ENCODE results near the gene SLC17A9.

The SLC17A9 gene

DNA sequence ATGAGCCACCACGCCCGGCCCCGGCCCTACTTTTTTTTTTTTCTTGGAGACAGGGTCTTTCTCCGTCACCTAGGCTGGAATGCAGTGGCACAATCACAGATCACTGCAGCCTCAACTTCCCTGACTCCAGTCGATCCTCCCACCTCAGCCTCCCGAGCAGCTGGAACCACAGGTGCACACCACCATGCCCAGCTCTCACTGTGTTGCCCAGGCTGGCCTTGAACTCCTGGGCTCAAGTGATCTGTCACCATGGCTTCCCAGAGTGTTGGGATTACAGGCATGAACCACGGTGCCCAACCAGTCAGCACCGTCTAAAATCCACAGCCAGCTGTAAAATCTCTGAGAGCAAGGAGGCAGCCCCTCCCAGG, 17.4 kb downstream of the SLC17A9 start:
- no peak for DNase-seq

GRCh38 chr20:62970307-62971210, 18.1 kb downstream of the SLC17A9 start:
- DNase-seq, result no peak

DNA sequence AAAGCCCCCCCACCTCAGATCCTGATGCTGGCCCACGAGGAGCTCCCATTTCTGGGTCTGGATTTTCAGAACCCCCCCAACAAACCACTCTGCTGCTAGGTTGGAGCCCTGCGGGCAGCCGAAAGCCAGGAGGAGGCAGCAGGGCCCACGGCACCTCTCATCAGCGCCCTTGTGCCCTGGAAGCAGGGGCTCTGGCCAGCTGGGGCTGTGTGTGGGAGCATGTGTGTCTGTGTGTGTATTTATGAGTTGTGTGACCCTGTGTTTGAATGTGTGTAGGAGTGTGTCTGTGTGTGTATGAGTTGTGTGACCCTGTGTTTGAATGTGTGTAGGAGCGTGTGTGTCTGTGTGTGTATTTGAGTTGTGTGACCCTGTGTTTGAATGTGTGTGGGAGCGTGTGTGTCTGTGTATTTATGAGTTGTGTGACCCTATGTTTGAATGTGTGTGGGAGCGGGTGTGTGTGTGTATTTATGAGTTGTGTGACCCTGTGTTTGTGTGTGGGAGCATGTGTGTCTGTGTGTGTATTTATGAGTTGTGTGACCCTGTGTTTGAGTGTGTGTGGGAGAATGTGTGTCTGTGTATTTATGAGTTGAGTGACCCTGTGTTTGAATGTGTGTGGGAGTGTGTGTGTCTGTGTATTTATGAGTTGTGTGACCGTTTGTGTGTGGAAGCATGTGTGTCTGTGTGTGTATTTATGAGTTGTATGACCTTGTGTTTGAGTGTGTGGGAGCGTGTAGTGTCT, 18.9 kb downstream of the SLC17A9 start:
- no peak for DNase-seq

DNA sequence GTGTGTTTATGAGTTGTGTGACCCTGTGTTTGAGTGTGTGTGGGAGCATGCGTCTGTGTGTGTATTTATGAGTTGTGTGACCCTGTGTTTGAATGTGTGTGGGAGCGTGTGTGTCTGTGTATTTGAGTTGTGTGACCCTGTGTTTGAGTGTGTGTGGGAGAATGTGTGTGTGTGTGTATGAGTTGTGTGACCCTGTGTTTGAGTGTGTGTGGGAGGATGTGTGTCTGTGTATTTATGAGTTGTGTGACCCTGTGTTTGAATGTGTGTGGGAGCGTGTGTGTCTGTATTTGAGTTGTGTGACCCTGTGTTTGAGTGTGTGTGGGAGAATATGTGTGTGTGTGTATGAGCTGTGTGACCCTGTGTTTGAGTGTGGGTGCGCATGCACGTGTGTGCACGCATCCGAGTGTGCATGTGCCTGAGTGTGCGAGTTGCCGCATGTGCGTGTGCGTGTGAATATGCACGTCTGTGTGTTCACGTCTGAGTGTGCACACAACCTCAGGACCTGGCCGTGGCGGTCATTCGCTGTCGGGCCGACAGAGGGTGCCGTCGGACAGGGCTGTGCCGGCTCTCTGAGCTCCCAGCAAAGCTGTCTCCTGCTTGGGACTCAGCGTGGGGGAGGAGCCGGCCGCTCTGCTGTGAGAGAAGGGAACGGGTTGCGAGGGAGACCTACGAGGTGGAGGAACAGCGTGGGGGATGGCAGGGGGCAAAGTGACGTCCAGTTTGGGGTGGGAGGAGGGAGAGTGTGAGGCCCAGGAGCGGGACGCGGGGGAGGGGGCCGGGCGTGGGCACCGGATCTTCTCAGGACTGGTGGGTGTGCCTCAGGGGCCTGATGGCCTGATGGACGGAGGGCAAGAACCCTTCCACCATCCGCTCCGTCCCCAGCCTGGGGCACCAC, 19.7 kb downstream of the SLC17A9 start:
- DNase-seq, result peak; percentile 73

GRCh38 chr20:62972845-62973745, 20.6 kb downstream of the SLC17A9 start:
- DNase-seq, result no peak

DNA sequence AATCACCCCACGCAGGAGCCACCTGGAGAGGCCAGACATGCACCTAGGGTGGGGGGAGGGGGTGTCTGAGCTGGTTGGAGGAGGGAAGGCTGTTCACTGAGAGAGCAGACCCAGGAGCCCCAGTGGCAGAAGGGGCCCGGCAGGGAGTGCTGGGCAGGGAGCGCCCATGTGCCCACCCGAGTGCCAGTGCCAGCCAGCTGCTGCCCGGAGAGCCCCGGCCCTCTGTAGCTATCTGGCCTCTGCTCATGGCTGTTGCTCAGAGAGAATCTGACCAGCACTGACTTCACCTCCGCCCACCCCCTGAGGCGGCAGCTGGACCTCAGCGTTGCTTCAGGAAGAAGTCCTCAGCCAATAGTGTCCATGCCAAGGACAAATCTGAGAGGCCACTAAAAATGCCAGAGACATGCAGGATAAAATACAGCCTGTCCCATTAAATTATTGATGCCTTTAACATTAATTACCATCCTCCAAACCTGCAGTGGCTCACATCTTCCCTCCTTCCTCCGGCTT, 22.8 kb downstream of the SLC17A9 start:
- DNase-seq, result no peak

DNA sequence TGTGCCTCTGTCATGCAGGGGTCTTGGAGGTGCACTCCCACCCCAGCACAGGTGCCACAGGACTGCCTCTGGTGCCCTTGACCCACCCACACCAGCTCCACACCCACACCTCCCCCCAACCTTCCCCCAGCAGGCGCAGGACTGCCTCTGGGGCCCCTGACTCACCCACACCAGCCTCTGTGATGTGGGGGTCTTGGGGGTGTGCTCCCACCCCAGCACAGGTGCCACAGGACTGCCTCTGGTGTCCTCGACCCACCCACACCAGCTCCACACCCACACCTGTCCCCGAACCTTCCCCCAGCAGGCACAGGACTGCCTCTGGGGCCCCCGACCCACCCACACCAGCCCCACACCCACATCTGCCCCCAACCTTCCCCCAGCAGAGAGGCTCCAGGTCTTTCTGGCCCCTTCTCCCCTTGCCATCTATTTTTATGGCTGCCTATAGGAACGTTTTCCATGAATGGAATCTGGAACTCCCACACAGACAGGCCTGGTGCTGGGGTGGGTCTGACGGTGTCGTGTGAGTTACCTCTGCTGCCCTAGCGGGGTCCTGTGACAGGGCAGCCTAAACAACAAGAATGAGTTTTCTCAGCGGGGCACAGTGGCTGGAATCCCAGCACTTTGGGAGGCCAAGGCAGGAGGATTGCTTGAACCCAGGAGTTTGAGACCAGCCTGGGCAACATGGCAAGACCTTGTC, 23.5 kb downstream of the SLC17A9 start:
- DNase-seq, result no peak

DNA sequence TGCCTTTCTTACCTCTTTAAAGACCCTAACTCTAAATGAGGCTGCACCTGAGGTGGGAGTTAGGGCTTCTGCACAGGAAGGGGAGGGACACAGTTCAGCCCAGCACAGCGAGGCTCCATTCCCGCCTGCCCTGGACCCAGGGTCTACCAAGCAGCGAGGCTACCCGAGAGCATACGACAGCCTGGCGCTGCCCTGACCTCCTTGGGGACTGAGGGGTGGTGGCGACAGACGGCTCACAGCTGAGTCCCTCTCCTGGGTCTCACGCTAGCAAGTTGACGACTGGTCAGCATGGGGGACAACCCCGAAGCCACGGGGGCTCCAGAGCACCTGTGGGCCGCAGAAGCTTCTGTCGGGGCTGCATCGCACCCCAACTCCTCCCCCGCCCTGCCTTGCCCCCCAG, 24.4 kb downstream of the SLC17A9 start:
- DNase-seq, result no peak

- DNase-seq, result peak; percentile 78
These were observed 25.4 kb downstream of the SLC17A9 start for GRCh38 chr20:62977613-62978560.

DNA sequence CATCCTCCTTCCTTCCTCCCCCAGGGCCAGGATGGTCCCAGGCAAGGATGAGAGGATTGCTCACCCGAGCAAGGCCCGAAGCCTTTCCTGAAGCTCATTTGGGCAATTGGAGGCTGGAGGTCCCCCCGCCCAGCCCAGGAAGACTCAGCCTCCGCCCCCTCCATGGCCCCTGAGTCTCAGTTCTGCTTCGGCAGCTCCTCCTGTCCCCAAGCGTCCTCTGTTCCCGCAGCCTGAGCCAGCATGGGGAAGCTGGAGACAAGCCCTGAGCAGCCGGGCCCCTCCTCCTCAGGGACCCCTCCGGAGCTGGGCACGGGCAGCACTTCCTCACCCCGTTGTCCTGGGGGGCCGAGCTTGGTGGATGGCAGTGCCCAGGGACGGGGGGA, 26.0 kb downstream of the SLC17A9 start:
- no peak for DNase-seq

DNA sequence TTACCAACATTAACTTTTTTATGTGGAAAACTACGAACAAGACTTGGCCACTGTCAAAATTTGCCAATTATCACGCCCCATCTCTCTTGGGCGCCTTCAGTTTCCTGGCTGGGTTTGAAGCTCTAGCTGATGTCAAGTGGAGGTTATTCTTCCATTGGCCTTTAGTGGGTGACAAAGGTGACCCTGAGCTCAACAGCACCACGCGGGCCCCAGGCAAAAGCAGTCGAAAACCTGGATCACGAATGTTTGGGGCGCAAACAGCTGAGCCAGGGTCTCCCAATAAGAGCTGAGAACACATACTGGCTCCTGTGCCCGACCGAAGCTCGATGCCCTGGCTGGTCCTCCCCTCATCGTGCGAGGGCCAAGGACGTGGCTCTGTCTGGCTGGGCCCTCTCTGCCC, 26.8 kb downstream of the SLC17A9 start:
- no peak for DNase-seq

GRCh38 chr20:62979876-62980373, 27.4 kb downstream of the SLC17A9 start:
- DNase-seq, result no peak

DNA sequence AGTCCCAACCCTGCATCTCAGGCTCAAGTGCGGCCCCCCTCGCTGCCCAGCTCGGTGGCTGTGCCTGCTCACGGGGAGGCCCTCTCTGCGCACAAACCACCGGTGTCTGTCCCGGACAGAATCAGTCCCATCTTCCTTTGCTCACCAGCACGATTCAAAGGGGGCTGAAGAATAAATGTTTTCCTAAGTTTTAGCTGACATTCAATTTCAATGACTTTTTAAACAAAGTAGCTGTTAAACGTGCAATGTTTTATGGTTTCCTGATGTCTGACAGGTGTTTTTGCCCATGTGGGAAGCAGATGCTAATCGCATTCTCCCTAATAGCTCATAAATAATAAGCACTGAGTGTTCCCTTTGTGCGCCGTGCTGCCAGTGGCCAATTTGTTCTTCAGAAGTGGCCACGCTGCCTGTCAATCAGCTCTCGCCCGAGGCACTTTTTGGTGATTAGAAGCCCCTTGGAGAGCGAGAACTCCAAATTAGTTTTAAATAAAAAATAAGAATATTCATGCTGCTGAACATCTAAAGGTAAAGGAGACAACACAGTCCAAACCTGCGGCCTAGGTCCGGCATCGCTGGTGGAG, 28.0 kb downstream of the SLC17A9 start:
- DNase-seq, result no peak

DNA sequence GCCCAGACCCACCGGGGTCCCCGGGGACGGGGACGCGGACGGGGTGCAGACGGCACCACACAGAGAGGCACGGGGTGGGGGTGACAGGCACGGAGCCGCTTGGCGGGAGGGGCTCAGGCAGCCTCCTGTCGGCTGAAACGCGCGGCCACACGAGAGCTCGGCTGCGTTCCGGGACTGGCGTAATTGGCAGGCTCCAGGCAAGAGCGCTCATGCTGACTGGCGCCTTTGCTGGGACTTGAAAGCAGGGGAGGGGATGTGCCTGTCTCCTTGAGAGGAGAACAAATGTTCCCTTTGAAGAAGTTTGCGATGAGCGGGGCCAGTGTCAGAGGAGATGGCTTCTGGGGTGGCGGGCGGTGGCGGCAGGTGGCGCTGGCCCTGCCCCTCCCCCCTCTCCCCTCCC, 28.5 kb downstream of the SLC17A9 start:
- DNase-seq, result peak; percentile 39

- no peak for DNase-seq
These were observed 29.9 kb downstream of the SLC17A9 start for GRCh38 chr20:62982124-62983075.

GRCh38 chr20:62983210-62983609, 30.7 kb downstream of the SLC17A9 start:
- no peak for DNase-seq

DNA sequence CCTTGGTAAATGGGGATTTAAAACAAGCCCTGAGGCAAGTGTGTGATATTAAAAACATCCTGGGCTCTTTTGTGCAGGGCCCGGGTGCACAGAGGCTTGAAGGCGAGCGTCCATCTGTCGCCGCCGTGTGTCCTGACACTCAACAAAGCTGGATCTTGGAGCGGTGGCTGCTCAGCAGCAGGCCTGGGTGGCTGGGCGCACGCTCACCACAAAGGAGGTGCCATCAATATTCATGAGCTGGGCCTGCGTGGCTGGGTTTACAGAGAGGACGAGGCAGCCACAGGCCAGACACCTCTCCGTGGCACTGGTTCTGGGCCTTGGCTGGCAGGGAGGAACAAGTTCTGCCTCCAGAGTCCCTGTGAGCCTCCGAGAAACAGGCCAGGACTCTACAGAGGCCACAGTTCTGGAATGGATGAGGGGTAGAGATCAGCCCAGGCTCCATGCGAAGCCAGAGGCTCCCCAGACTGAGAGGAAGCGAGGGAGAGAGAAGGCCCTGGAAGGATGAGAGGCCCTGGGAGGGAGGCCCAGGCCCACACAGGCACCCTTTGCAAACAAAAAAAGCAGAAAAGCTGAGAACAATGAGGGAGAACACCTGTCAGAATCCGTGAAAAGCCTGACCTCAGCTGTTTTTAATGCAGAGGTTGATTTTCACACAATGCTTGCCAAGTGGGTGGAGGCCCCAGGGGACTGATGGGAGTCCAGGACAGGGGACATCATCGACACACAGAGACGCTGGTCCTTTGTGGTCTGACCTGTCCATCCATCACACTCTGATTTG, 32.3 kb downstream of the SLC17A9 start:
- DNase-seq, result no peak

Data from effector CD8-positive, alpha-beta T cell (primary cell).